ENCODE results near the gene ALDH1A1. TPM values are rescaled to one million over a fixed set of nuclear protein-coding genes. Genes with fewer than 3 reads are reported as not detected.

Gene ALDH1A1
- total and polyA plus RNA-seq, 9 of the 15 experiments (the other 6 are each of a cell fraction or from before 2014, with no cell fraction given): 1.8 to 86.3 (median 24.4) TPM

- CTCF ChIA-PET (ENCODE audit: low intra/inter-chr PET ratio): no interaction called here
- BruUV-seq (replicated peaks): no TSS peak
- no peaks in the 10 kb centered on the region for H3K4me1 ChIP-seq (replicated peaks in 1 of 2; ENCODE audit: control insufficient read depth in 2 of 2, insufficient read depth in 2 of 2, low read length in 2 of 2)
- FAIRE-seq: no peak
- ATAC-seq: no peak
- H3K9me1 ChIP-seq (ENCODE audit: control insufficient read depth, insufficient read depth, low read length): no peaks in the 10 kb centered on the region
- TF ChIP-seq KLF6 (CRISPR knock-in tag; IDR thresholded peaks at IDR 0.05; ENCODE audit: borderline replicate concordance) (no peak), FIP1L1 (IDR thresholded peaks at IDR 0.05; ENCODE audit: low read depth, low read length, poor library complexity, severe bottlenecking) (no peak), NKRF (IDR thresholded peaks at IDR 0.05; ENCODE audit: borderline replicate concordance) (no peak), ZKSCAN3 (CRISPR knock-in tag; IDR thresholded peaks at IDR 0.05) (no peak), DNMT1 (IDR thresholded peaks at IDR 0.05) (no peak), COPS2 (conservative IDR thresholded peaks at IDR 0.05) (no peak), ELF4 (CRISPR knock-in tag; IDR thresholded peaks at IDR 0.05) (no peak), MXD1 (CRISPR knock-in tag; IDR thresholded peaks at IDR 0.05; ENCODE audit: borderline replicate concordance, poor library complexity, severe bottlenecking) (no peak), ZNF133 (CRISPR knock-in tag; IDR thresholded peaks at IDR 0.05) (no peak), E4F1 (CRISPR knock-in tag; IDR thresholded peaks at IDR 0.05; ENCODE audit: borderline replicate concordance) (no peak), ZNF280B (CRISPR knock-in tag; IDR thresholded peaks at IDR 0.05) (no peak), TAL1 (IDR thresholded peaks at IDR 0.05) (no peak), IRF2 (CRISPR knock-in tag; IDR thresholded peaks at IDR 0.05) (no peak)
- no peak overlapping the region for H2AFZ ChIP-seq (ENCODE audit: low read depth, low read length)
- no peak overlapping the region for H3K4me3 ChIP-seq
- no peak overlapping the region for H3K9ac ChIP-seq (ENCODE audit: insufficient read depth in 1 of 2, low read depth in 2 of 2, low read length in 2 of 2)
- 89% methylated on average over 2 of the region's 4 CpGs for WGBS (ENCODE audit: insufficient coverage, low coverage, missing lambda C conversion rate)
- in situ Hi-C loops (cut with MboI): no loop called here
- H3K27ac ChIP-seq (ENCODE audit: extremely low read depth, low read depth, low read length): no peak overlapping the region
- H3K36me3 ChIP-seq (ENCODE audit: control insufficient read depth, insufficient read depth, low read length): no peaks in the 10 kb centered on the region
- no peaks in the 10 kb centered on the region for H3K9me3 ChIP-seq (replicated peaks; ENCODE audit: control insufficient read depth, insufficient read depth, low read depth, low read length)
- H3K79me2 ChIP-seq (ENCODE audit: control insufficient read depth, insufficient read depth, low read length): no peaks in the 10 kb centered on the region
- POLR2A ChIA-PET: no interaction called here
- no peak for DNase-seq (ENCODE audit: extremely low read depth in 1 of 4, low spot score in 3 of 4)
- H3K4me2 ChIP-seq (ENCODE audit: insufficient read depth, low read length): no peak overlapping the region
- no peaks in the 10 kb centered on the region for H3K27me3 ChIP-seq (ENCODE audit: control insufficient read depth in 2 of 2, insufficient read depth in 2 of 2, low read length in 2 of 2)
- H4K20me1 ChIP-seq (replicated peaks; ENCODE audit: control insufficient read depth, insufficient read depth, low read length): no peaks in the 10 kb centered on the region
- intact Hi-C loops (cut with micrococcal nuclease): no loop called here
Measured at GRCh38 chr9:72903103-72903502, 49.8 kb downstream of the ALDH1A1 start.
